Left kidney (tissue), 2 donors: ENCODE measurements around the gene ONECUT2. TPM values are rescaled to one million over a fixed set of nuclear protein-coding genes. Genes with fewer than 3 reads are reported as not detected.
"Not testable (repeated sequence)": the region's sequence is repeated elsewhere in the genome, so short reads cannot be mapped to it uniquely, and the experiment has no call there.

Source experiments
- DNase-seq: peaks from one replicate; pipeline ENCODE4 v3.0.0-alpha.2; 2013
- polyA plus RNA-seq: library from polyadenylated mRNA; unstranded; fragments of 120-200 nt; gene quantifications from one replicate; pipeline ENCODE4 v1.2.1, GENCODE V29; 2013; ENCODE audit not compliant: insufficient read length

The ONECUT2 gene
- polyA plus RNA-seq, 1 donor, result 0.12 TPM

DNA sequence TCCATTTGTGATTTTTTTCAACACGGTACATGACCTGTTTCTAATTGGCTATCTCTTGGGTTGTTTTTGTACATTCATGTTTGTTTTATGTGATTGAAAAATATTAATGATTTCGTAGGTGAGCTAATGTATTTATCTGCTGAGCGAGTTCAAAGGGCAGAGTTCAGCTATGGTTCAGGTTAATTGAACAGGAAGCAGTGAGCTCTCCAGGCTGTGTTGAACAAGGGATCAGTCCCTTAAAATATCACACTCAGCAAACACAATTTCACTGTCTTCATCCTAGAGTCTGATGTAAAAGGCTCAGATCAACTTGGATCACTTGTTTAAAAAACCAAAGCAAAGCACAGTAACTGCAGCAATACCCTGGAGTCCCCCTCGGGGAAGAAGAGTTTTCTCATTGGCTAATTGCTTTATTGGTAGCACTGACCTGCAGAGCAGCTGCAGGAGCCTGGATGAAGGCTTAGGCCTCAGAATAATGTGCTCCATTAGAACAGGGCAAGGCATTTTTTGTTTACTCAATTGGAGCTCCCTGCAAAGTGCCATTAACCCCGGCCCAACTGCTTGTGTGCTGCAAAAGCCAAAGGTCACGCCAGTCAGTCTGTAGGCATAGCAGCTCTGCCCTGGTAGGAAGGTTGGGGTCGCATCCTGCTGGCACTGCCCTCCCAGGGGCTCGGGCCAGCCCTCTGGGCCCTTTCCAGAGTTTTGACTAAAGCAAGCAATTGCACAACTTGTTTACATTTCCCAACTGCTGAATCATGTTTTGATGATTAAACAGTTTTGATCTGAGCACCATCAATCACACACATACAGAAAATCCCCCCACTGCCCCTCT lies 10.5 kb downstream of the ONECUT2 start:
- no peak for DNase-seq

DNA sequence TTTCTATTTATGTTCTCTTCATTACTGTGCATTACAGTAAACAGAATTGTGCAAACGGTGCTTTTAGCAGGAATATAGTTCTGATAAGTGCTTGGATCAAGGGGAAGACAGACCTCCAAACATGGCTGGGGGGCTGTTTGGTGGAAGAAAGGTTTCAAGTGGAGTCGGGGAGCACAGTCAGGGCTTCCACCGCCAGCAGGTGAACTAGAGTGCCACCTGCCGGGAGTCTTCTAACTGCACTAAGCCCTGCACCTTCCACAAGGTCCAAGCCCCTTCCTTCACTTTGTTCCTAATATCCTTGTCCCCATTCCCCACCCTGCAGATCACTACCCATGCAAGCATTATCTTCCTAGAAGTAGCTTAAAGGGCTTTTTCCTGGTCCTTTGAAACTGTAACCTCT lies 11.1 kb downstream of the ONECUT2 start:
- DNase-seq, result no peak

DNA sequence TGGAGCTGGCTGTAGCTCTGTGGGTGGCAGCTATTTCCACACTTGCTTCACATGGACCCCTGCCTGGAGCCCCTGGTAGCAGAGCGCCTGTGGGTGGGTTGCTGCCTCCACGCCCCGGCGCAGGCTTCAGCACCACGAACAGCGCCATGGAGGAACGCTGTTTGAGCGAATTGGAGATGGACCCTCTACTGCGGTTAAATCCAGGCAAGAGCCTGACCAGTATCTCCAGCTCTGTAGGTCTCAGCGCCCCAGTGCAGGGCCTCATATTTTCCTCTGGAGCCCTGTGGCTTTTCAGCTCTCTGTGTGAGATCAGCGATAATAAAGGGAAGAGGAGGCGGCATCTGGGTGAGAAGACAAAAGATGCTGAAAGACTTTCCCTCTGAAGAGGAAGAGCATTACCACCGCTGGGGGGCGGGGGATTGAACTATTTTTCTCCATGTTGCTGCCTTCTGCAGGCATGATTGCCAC lies 12.0 kb downstream of the ONECUT2 start:
- DNase-seq, result peak; percentile 79

DNA sequence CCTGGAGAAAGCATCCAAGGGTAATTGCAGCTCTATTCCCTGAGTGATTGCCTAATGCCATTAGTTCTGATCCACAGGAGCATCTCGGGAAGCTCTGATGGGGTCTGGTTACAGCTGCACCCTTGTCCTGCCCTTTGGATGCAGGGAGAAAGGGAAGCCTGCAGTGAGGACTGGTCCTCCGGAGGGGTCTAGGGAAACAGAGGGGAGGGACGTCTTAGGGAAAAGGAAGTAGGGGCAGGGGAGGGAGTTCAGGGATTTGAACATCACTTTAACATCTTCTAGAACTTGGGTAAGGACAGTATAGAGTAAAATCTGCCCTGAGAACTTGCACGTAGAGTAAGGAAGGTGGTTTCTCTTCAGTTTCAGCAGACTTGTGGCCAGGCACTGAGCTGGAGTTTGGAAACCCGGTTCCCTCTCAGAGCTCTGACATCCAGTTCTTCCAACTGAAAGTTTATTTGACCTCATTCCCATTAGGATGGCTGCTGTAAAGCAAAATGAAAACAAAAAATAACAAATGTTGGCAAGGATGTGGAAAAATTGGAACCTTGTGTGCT lies 20.5 kb downstream of the ONECUT2 start:
- DNase-seq, result no peak

DNA sequence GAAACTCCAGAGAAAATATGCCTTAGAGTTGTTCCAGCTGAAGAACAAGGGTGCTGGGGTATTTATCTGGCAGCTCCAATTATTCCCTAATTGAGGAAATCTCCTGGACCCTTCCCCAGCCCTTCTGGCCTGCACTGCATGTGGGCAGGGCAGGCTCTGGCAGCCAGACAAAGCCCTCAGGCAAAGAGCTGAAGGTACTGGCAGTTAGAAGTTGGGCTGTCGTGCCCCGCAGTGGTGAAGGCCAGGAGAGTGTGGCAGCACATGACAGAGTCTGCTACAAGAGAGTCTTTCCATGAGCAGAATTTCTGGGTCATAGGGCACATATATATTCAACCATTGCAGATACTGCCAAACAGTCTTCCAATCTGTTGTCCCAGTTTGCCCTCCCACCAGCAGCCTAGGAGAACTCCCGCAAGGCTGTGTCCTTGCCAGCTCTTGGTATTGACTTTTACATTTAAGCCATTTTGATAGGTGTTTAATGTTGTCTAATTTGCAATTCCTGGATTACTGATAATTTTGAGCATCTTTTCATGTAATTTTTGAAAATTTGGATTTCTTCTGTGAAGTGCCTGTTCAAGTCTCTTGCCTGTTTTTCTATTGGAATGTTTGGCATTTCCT lies 26.6 kb downstream of the ONECUT2 start:
- no peak for DNase-seq

DNA sequence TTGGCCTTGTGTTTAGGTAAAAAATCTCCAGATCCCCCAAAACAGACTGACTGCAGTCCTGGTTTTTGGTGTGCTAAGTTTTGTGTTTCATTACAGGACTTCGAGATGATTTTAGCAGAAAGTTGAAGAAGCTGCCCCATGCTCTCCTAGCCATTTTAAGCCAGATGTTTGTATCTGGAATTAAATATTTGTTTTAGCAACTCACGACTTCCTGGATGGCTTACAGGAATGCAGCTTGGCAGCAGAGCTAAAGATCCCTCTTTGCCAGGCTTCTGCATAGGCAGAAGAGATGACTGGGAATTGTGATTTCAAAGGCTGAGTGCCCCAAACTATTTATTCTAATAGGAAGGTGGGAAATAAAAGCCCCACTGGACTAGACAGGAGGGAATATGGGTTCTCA lies 31.1 kb downstream of the ONECUT2 start:
- no peak for DNase-seq

DNA sequence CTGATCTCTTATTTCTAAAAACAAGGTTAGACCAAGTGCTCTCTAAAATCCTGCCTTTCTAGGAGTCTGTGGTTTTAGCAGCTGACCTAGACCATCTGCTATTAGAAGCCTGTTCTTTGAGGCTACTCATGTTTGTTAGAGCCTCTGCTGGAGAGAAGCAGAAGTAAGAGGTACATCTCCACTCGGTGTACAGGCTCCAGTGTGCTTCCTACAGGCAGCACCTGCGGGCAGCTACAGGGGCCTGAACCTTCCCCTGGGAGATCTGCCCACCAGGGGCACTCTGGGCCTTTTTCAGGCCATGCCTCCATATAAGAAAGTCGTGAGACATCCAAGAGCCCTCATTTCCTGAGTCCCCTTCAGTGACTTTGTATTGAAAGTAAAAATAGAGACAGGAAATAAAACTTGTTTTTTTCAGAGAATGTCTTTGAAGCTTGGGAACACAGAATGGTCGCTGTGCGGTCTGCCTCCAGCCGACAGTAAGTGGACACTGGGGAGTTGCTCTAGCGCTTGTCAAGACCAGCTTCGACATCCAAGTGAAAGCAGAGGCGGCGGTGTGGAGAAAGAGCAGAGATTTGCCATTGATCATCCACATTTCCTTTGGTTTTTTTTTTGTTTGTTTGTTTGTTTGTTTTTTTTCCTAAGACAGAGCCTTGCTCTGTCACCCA lies 31.7 kb downstream of the ONECUT2 start:
- no peak for DNase-seq

DNA sequence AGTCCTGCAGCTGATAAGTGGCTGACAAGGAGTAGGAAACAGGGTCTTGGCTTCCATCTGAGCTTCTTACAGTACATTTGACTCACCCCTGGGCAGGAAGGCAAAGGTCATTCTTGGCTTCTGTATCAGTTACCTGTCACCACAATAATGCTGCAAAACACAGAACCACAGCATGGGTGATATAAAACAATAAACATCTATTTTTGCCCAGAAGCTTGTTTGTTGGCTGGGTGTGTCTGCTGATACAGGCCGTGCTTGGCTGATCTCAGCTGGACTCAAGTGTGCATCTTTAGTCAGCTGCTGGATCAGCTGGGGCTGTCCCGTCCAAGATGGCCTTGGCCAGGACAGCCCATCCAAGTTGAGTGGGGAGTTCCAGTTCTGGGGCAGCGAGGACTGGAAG lies 34.7 kb downstream of the ONECUT2 start:
- DNase-seq, result no peak

DNA sequence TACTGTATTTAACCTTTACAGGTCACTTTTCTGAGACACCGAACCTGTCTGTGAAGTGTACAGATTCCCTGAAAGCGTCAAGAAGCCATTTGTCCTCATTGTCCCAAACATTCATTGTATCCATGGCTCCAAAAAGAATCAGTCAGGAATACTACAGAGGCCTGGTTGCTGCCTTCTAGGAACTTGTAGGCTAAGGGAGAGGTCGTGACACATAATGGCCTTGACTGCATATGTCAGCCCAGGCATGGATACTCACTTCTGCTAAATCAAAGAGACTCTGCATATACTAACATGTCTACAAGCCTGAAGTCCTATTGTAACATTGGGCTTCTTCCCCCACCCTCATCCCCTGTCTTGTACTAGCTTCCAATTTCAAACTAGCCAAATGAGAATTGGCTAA lies 40.2 kb downstream of the ONECUT2 start:
- DNase-seq, result no peak

DNA sequence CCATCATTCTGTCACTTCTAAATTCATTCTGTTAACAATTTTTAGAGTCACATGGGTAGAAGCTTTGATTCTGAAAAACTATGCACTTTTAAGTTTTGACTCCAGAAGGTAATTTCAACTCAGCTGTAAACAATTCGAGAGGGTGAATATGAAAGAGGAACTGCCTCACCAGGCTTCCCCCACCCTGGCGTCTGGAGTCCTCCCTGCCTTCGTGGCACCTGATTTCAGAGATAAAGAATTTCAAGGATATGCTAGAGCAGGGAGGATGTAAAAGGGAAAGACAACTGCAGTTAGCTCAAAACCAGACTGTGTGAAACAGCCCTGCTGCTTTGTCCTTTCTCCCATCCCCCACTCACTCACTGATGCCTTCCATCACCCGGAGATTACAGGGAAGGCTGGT lies 40.7 kb downstream of the ONECUT2 start:
- no peak for DNase-seq

DNA sequence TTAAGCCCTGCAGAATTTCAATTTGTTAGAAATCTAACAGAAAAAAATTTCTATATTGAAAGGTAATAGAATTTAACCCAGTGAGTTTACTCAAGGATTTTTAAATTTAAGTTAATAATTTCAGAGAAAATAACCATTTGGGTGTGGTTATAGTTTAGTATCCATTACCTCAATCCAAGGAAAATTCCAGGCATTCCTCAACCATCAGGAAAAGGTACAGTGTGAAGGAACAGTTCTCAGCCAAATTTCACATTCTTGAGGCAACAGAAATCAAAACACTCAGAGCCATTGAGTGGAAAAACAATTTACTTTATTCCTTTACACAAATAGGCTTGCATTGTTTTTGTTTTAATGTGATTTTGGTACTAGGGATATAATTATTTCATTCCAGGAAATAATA lies 45.6 kb downstream of the ONECUT2 start:
- DNase-seq, result no peak

DNA sequence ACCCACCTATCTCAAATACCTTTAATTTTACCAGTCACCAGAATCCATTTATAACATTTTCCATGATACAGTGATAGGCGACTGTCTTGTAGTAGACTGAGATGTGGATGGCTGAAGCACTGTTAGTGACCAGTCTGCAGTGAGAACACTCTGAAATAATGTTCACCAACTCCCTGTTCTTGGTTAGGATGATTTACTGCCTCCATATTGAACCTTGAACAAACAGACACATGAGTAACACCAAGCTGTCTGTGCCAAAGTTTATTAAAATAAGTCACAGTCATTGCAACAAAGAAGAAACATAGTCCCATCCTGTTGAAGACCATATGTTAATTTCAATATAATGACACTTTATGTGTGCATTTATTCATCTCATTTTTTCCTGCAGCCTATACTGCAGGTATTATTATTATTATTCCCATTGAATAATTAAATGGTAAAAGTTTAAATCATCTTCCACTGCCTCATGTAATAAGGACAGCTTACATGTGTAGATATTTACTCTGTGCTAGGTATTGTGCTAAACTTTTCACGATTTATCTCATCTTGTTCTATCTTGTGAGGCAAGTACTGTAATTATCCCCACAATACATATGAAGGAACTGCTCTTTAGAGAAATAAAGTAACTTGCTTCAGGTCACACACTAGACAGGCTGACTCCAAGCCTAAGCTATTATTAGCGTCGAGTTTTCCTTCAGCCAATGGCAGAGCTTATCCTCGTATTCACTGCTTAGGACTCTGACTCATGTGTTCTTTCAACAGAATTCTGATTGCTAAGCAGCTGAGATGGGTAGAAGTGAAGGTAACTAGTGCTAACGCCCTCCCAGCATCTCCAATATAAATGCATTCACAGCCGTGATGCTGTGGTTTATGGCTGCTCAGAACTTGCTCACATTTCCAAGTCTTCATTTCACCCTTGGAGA lies 62.5 kb downstream of the ONECUT2 start:
- no peak for DNase-seq

DNA sequence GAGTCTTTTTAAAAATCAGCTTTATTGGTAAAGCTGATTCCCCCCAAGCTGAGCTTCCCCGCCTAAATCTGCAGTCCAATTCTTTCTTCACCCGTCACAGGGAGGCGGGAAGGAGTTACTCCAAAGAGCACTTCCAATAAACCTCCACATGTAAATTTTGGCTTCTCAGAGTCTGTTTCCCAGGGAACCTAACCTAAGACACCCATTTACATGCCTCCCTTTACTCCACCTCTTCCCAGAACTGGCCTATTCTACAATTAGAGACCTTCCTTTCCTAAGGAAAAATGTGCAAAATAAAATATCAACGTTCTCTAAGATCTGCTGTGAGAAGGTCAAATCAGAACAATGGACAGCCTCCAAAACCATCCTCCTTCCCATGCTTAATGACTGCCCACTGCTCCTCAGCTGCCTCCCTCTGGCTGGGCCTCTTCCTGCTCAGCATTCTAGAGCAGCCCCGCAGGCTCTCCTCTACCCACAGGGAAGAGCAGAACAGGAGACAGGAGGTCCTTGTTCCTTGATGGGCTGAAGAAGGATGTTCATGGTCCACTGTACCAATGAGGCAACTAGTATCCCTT lies 63.6 kb downstream of the ONECUT2 start:
- DNase-seq, result no peak

DNA sequence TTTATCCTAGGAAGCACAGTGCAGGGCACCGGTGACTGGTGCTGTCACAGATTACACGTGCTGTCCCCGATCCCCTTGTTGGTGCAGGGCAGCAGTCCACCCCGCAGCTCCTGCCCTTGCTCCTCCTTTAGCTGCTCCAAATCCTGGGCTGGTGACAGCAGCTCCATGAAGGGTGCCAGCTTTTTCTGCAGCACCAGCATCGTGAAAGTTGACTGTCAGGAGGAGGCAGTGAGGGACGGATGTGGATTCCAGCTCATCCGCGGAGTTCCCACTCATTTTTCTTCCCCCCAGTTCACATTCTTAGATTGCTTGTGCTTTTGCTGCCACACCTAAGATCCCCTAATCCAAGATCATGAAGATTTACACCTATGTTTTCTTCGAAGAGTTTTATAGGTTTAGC lies 67.5 kb downstream of the ONECUT2 start:
- no peak for DNase-seq

DNA sequence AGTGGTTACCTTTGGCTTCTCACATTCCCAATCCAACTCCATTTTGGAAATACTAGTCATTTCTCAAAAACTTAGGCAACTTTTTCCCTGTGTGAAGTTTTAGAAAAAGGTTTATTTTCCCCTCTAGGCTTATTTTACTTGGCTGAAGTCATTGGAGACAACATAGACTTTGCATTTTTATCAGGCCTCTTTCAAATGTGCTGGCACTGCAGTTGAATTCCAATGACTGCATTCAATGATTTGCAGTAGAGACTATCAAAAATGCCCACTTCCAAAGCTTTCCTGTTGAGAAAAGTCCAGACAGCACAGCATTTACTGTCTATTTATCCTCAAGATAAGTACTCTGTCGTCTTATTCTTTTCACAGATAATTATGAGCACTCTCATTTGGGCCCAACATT lies 70.1 kb downstream of the ONECUT2 start:
- DNase-seq, result no peak

DNA sequence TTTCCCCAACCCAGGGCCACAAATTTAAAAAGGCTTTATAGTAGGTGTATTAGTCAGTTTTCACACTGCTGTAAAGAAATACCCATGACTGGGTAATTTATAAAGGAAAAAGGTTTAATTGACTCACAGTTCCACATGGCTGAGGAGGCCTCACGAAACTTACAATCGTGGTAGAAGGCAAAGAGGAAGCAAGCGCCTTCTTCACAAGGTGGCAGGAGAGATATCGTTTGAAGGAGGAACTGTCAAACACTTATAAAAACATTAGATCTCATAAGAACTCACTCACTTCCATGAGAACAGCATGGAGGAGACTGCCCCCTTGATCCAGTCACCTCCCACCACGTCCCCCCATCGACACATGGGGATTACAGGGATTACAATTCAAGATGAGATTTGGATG lies 80.9 kb downstream of the ONECUT2 start:
- DNase-seq, result no peak

DNA sequence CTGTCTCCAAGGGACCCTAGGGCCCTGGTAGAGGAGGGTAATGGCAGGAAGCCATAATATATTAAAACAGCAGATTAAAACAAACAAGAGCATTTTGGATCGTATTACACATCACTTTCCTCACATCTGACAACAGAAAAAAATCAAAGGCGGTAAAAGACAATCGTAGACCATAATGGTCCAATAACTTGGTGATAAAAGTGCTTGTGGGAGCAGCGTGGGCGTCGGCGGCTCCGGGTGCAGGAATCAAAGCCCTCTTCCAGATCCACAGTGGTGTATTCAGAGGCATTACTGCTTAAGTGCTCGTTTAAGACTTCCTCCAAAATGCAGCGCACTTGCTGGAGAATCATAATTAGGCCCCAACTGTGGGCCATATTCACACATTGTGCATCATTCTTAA lies 83.4 kb downstream of the ONECUT2 start:
- no peak for DNase-seq

DNA sequence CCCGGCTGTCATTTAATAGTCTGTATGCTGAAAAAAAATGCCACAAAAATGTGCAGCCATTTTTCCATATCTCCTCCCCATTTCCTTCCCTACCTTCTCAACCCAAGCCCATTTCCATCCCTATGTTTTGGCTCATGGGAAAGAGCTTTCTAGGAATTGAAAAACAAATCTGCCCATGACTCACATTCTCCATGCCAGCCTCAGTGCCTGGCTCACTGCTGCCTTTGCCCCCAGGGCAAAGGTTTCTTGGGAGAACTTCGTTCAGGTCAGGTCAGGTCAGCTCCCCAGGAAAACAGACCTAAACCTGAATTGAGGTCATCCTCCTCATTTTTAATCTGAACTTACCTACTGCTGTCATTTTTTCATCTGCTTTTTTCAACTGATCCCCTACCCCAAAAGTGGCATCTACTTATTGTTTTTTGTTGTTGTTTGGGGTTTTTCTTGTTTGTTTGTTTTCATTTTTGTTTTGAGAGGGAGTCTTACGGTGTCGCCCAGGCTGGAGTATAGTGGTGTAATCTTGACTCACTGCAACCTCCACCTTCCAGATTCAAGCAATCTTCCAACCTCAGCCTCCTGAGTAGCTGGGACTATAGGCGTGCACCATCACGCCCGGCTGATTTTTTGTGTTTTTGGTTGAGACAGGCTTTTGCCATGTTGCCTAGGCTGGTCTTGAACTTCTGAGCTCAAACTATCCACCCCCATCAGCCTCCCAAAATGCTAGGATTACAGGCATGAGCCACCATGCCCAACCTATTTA lies 84.7 kb downstream of the ONECUT2 start:
- no peak for DNase-seq

DNA sequence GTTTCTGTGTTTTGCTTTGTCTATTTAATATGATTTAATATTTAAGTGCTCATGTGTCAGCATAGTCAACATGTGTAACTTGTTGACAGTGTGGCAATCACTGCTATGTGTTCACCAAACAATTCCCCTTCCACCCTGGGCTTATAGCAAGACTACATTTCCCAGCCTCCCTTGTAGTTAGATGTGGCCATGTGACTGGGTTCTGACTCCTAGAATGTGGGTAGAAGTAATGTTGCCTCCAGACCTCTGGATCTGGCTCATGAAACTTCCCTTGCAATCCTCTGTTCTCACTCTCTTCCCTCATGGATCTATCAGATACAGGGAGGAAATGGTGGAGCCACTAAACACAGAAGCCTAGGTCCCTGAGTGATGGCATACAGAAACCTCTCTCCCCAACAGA lies 87.2 kb downstream of the ONECUT2 start:
- DNase-seq, result not testable (repeated sequence)

DNA sequence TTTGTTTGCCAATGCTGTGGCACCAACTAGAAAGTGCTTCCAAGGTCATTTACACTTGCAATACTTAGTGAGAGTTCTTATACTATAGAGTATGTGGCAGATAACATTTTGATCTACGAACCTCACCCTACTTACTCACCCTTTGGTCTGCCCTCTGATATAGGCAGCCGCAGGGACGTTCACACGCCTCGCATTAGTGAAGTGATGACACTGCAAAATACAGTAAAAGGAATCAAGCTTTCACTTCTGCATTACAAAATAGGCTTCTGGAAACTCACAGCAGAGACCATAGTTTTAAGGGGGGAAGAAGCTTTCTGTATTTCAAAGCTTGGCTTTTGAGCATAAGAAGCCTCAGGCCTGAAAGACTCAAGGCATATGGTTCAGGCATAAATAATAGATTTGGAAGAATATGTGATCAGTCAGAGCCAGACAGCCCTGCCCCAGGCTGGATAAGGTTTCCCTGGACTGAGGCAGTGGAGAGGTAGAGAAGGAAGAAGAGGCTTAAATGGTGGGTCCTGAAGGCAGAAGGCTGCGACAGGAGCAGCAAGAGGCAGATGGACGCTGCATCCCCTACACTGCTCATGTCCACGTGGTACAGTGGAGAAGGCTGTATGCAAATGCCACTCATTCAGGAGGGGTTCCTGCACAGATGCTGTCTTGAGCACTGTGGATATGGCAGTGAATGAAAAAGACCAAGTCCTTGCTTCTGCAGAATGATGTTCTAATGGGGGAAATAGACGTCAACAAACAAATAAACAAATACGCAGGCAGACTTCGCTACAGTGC lies 88.2 kb downstream of the ONECUT2 start:
- no peak for DNase-seq
